Measurements from ENCODE around the gene PLXNA2.

Gene PLXNA2

DNA sequence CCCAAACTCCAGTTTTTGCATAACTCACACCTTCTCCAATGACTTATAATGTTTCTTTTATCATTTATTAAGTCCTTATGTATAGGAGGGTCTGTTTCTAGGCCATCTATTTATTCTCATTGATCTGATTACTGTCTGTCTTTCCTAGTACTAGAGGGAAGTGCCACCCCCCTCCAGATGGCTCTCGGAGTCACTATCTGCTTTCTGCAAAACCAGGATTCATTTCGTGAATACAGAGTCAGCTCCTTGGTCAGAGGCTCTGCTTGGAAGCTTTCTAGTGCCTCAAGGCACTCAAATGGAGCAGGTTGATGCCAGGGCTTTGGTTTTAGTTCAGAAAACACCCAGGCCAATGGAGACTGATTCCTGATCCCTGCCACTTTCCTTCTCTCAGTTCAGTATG, 231.0 kb downstream of the PLXNA2 start:
- Histone ChIP-seq H3K4me1 (ENCODE audit: insufficient read depth, low read length) (no peaks in the 10 kb centered on the region), H3K9me3 (ENCODE audit: control insufficient read depth, insufficient read depth, low read length) (no peaks in the 10 kb centered on the region), H3K9ac (ENCODE audit: low read depth, low read length) (no peak overlapping the region), H3K36me3 (ENCODE audit: insufficient read depth, low read length) (no peaks in the 10 kb centered on the region)

DNA sequence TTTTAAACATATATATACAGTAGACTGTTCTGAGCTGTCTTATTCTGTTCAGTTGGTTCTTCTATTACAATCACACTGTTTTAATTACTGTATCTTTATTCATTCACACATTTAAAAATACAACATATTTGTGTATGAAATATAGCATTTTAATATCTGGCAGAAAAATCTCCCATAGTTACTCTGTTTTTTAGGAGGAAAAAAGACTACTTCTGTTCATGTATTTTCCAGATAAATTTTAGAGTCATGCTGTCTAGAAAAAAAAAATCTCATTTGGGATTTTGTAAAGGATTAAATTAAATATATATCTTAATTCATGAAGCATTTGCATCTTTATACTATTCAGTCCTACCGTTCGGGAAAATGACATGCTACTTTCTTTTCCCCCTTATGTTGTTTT, 231.5 kb downstream of the PLXNA2 start:
- H3K9me3 ChIP-seq (ENCODE audit: control insufficient read depth, insufficient read depth, low read length), result no peaks in the 10 kb centered on the region
- H3K9ac ChIP-seq (ENCODE audit: low read depth, low read length), result no peak overlapping the region
- H3K4me1 ChIP-seq (ENCODE audit: insufficient read depth, low read length), result no peaks in the 10 kb centered on the region

DNA sequence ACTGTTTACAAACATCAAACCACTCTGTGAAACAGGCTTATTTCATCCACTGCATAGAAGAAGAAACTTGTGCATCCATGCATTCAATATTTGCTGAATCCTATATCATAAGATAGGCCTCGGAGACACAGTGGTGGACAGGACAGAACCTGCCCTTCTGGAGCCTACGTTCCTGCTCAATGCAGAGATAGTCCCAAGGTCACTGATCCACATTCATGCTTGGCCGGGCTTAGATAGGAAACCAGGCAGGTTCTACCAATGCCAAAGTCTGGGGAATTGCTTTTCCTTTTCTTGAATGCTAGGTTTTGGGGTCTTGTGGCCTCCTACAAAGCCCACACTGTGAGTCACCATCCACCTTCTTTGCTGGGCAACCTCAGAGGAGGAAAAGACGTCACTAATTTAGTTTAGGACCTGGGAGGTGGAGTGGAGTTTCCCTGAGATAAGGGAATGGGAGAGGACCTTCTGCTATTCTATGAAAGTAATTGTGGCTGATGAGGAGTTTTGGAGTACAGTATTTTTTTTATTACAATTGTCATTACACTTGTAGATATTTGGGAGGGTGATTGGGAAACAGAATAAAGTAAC, 233.6 kb downstream of the PLXNA2 start:
- no peaks in the 10 kb centered on the region for H3K36me3 ChIP-seq (ENCODE audit: insufficient read depth, low read length)
- no peaks in the 10 kb centered on the region for H3K9me3 ChIP-seq (ENCODE audit: control insufficient read depth, insufficient read depth, low read length)
- no peak overlapping the region for H3K9ac ChIP-seq (ENCODE audit: low read depth, low read length)
- no peaks in the 10 kb centered on the region for H3K4me1 ChIP-seq (ENCODE audit: insufficient read depth, low read length)

More for the DNA sequence above, 231.5 kb downstream of the PLXNA2 start:
- no peaks in the 10 kb centered on the region for H3K36me3 ChIP-seq (ENCODE audit: insufficient read depth, low read length)

DNA sequence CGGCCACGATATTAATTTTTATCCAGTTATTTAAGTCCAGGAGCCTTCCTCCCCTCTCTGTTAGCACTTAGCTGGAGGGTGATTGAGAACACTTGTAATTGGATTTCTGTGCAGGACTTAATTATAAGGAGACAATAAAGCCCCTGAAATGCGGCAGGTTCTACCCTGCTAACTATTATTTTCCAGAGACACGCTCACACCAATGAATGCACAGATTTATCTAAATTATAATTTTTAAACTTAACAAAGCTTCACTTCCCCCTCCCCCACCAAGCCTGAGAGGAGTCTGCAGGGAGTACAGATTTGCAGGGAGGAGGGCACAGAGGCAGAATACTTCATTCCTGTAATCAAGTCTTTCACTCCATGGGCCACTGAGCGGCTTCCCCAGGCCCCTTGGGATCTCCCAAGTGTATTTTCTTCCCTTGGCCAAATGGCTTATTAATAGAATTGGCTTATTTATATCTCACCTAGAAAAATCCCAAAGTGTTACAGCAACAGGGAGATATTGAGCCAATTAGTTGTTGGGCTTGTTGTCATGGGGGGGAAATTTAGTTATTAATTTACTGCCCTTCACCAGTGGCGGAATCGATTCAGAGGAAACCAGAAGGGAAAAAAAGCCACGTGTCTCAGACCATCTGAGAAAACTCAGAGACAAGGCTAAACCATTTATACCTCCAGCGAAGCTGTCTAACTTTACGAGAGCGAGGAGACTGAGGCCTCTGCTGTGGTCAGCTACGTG, 234.3 kb downstream of the PLXNA2 start:
- Histone ChIP-seq H3K36me3 (ENCODE audit: insufficient read depth, low read length) (no peaks in the 10 kb centered on the region), H3K4me1 (ENCODE audit: insufficient read depth, low read length) (no peaks in the 10 kb centered on the region)

DNA sequence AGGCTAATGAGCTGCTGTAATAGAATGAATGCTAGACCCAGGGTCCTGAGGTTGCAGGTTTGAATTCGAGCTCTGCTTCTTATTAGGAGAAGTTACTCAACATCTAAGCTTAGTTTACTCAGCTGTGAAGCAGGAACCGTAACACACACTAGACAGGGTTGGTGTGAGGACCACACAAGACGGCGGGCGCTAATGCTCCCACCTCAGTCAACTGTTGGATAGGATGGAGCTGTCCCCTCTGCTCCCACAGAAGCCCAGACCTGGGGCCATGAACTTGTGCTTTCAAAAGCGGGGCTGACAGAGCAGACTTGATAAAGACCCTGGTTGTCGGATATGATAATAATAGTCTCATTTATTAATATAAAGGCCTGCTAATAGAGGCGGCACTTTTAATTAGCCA, 234.9 kb downstream of the PLXNA2 start:
- H3K36me3 ChIP-seq (ENCODE audit: insufficient read depth, low read length), result no peaks in the 10 kb centered on the region
- H3K9ac ChIP-seq (ENCODE audit: low read depth, low read length), result no peak overlapping the region
- H3K9me3 ChIP-seq (ENCODE audit: control insufficient read depth, insufficient read depth, low read length), result no peaks in the 10 kb centered on the region
- H3K4me1 ChIP-seq (ENCODE audit: insufficient read depth, low read length), result no peaks in the 10 kb centered on the region

More for the DNA sequence above, 234.3 kb downstream of the PLXNA2 start:
- Histone ChIP-seq H3K9ac (ENCODE audit: low read depth, low read length) (no peak overlapping the region), H3K9me3 (ENCODE audit: control insufficient read depth, insufficient read depth, low read length) (no peaks in the 10 kb centered on the region)

DNA sequence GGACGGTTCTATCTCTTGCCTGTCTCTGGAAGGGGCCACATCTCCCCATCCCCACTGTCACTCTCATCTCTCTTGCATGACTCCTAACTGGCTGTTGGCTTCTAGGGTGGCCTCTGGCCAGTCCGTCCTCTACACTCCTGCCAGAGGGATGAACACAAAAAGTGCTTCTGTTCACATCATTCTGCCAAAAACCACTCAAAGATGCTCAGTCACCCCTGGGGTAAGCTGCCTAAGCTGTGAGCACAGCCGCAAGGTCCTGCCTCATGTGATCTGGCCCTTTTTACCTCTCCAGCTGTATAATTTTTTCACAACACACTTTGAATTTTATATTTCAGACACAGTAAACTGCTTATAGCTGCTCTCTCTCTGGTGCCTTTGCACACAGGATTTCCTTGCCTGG, 235.7 kb downstream of the PLXNA2 start:
- no peak overlapping the region for H3K9ac ChIP-seq (ENCODE audit: low read depth, low read length)
- no peaks in the 10 kb centered on the region for H3K4me1 ChIP-seq (ENCODE audit: insufficient read depth, low read length)
- no peaks in the 10 kb centered on the region for H3K9me3 ChIP-seq (ENCODE audit: control insufficient read depth, insufficient read depth, low read length)
- no peaks in the 10 kb centered on the region for H3K36me3 ChIP-seq (ENCODE audit: insufficient read depth, low read length)

DNA sequence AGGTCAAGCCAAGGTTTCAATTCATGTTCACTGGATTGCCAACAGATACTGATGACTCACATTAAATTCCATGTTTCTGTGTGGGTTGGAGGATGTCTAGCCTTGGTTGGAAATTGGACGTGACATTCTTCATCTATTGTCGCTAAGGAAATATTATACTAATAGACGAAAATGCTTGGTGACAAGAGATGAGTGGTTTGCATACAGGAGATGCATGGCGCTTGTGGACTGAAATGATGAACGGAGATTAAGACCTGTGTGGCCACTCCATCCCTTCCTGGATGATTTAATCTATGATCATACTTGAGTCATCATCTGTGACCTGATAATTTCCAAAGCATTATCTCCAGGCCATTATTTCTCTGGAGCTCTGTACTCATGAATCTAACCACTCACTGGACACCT, 236.2 kb downstream of the PLXNA2 start:
- no peak overlapping the region for H3K9ac ChIP-seq (ENCODE audit: low read depth, low read length)
- no peaks in the 10 kb centered on the region for H3K4me1 ChIP-seq (ENCODE audit: insufficient read depth, low read length)
- H3K9me3 ChIP-seq (ENCODE audit: control insufficient read depth, insufficient read depth, low read length), result no peaks in the 10 kb centered on the region
- H3K36me3 ChIP-seq (ENCODE audit: insufficient read depth, low read length), result no peaks in the 10 kb centered on the region

DNA sequence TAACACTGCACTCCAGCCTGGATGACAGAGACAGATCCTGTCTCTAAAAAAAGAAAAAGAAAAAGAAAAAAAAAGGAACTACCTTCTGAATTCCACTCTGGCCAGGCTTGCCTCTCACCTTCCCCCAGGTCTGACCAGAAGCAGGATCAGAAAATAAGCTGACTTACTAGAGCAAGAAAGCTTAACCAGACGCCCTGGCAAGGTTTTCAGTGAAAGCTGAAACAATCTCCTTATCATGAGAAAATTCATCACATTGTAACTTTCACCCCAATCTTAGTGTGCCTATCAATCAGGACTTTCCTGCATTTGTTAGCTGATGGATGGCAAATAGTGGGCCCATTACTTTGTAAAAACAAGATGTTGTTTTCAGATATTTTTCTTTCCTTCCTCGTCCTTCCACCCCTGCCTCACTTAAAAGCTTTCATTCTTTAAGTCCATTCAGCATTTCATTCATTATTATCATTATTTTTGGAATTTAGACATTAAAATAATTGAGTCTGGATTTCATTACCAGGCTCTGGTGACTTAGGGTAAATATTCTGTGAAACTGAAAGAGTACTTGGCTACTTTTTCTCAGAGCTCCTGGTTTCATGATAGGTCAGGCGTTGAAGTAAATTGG, 236.8 kb downstream of the PLXNA2 start:
- Histone ChIP-seq H3K9me3 (ENCODE audit: control insufficient read depth, insufficient read depth, low read length) (no peaks in the 10 kb centered on the region), H3K36me3 (ENCODE audit: insufficient read depth, low read length) (no peaks in the 10 kb centered on the region), H3K9ac (ENCODE audit: low read depth, low read length) (no peak overlapping the region)

DNA sequence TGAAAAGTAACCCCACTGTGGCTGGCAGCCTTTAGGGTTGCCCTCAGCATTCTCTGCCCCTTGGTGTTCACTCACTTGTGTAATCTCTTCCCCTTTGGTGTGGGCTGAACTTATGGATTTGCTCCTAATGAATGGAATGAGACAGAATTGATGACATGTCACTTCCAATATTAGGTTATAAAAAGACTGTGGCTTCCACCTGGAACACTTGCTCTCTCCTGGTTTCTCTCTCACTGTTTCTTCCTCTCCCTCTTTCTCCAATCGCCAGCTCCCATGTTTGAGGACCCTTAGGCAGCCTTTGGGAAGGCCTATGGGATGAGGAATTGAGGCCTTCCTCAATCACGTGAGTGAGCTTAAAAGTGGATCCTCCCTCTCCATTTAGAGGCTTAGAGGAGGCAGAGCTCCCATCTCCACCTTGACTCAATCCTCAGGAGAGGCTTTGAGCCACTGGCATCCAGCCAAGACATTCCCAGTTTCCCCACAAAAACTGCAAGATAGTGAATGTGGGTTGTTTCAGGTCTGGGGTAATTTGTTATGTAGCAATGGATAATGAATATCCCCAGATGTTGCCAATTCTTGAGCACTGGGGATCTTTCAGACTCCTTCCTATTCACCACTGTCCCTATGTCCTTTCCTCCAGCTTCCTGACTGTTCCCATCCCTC, 237.8 kb downstream of the PLXNA2 start:
- Histone ChIP-seq H3K9me3 (ENCODE audit: control insufficient read depth, insufficient read depth, low read length) (no peaks in the 10 kb centered on the region; the same call in 1 of the 2 replicates), H3K9ac (ENCODE audit: low read depth, low read length) (no peak overlapping the region), H3K4me1 (ENCODE audit: insufficient read depth, low read length) (no peaks in the 10 kb centered on the region), H3K36me3 (ENCODE audit: insufficient read depth, low read length) (no peaks in the 10 kb centered on the region)

More for the DNA sequence above, 236.8 kb downstream of the PLXNA2 start:
- no peaks in the 10 kb centered on the region for H3K4me1 ChIP-seq (ENCODE audit: insufficient read depth, low read length)

DNA sequence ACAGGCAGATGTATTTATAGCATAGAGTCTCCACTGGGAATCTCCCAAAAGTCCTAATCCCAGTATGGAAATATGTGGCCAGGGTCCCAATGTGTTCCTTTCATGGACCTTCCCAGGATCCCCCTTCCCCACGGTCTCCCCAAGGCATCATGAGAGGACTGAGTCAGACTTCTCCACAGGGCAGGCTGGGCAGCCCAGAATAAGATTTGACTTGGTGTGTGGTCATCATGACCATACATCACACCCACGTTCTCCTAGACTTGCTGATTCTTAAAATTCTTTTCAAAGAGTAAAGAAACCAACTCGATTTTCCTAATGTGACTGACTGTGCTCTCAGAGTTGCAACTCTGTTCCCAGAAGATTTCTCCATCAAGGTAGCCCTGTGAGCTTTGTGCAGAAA, 239.3 kb downstream of the PLXNA2 start:
- H3K9ac ChIP-seq (ENCODE audit: low read depth, low read length), result no peak overlapping the region
- H3K9me3 ChIP-seq (ENCODE audit: control insufficient read depth, insufficient read depth, low read length), result no peaks in the 10 kb centered on the region; the same call in 1 of the 2 replicates
- H3K4me1 ChIP-seq (ENCODE audit: insufficient read depth, low read length), result no peaks in the 10 kb centered on the region
- no peaks in the 10 kb centered on the region for H3K36me3 ChIP-seq (ENCODE audit: insufficient read depth, low read length)

DNA sequence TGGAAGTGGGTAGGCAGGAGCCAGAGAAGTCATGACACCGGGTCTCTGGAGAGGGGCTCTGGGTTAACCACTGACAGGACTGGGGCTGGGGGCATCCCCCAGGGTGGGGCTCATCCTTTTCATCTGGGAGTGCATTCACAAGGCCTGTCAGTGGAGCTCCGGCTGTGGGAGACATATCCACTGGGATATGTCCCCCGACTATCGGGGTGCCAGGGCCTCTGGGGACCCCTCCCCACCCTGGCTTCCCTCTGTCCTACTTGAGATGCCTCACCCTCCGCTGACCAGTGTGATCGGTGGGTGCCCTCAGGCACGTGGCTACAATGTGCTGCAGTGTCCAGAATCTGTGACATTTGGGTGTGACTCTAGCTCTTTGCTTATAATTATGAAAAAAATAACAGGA, 240.9 kb downstream of the PLXNA2 start:
- Histone ChIP-seq H3K36me3 (ENCODE audit: insufficient read depth, low read length) (no peaks in the 10 kb centered on the region), H3K9me3 (ENCODE audit: control insufficient read depth, insufficient read depth, low read length) (no peaks in the 10 kb centered on the region; the same call in 1 of the 2 replicates), H3K4me1 (ENCODE audit: insufficient read depth, low read length) (peaks cover 8% of the 10 kb centered on the region; the same call in 1 of the 2 replicates), H3K9ac (ENCODE audit: low read depth, low read length) (no peak overlapping the region)

DNA sequence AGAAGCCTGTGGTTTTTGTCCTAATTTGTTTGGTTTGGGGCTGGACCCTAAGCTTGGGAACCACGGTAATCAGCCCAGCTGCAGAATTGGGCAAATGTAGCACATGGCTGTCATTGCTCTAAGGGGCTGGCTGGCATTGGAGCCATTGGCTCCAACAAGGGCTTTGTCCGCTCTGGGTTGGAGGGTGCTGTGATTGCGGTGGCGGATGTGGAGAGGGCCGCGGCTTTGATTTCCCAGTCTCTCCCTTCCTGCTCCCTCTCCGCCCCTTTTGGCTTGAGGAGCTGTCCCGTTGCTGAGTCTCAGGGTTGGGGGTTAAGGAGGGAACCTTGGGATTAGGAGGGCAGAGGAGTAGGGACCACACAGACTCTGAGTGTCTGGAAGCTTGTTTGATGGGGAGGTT, 241.5 kb downstream of the PLXNA2 start:
- H3K9me3 ChIP-seq (ENCODE audit: control insufficient read depth, insufficient read depth, low read length), result no peaks in the 10 kb centered on the region; the same call in 1 of the 2 replicates
- H3K36me3 ChIP-seq (ENCODE audit: insufficient read depth, low read length), result no peaks in the 10 kb centered on the region
- no peak overlapping the region for H3K9ac ChIP-seq (ENCODE audit: low read depth, low read length)
- peaks cover 9% of the 10 kb centered on the region; the same call in 1 of the 2 replicates for H3K4me1 ChIP-seq (ENCODE audit: insufficient read depth, low read length)

DNA sequence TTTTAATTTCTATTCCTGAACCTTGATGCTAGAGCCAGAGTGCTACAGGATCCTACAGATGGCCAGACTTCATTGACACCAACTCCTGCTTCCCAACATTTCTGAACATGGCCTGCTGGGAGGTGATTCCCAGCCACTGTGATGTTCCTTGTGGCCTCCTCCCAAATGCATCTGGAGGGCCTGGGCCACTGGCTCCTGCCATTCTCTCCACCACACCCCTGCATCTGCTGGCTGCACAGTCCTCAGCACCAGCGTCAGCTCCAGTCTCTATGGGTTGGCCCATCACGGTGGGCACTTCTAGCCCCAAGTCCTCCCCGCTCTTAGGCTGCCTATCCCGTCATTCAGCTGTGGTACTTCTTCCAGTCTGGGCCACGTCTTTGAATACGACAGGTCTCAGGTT, 242.1 kb downstream of the PLXNA2 start:
- Histone ChIP-seq H3K4me1 (ENCODE audit: insufficient read depth, low read length) (peaks cover 9% of the 10 kb centered on the region; the same call in 1 of the 2 replicates), H3K36me3 (ENCODE audit: insufficient read depth, low read length) (no peaks in the 10 kb centered on the region), H3K9me3 (ENCODE audit: control insufficient read depth, insufficient read depth, low read length) (no peaks in the 10 kb centered on the region; the same call in 1 of the 2 replicates), H3K9ac (ENCODE audit: low read depth, low read length) (no peak overlapping the region)

DNA sequence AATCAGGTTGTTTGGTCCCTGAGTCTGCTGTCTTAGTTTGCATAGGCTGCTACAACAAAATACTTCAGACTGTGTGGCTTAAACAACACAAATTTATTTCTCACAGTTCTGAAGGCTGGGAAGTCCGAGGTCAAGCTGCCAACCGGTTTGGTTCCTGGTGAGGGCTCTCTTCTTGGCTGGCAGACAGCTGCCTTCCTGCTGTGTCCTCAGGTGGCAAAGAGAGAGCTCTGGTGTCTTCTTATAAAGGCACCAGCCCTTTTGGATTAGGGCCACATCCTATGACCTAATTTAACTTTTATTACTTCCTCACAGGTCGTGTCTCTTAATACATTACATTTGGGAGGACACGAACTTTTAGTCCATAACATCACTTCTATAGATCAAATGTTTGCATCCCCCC, 243.7 kb downstream of the PLXNA2 start:
- no peaks in the 10 kb centered on the region; the same call in 1 of the 2 replicates for H3K9me3 ChIP-seq (ENCODE audit: control insufficient read depth, insufficient read depth, low read length)
- H3K4me1 ChIP-seq (ENCODE audit: insufficient read depth, low read length), result peaks cover 9% of the 10 kb centered on the region; the same call in 1 of the 2 replicates
- H3K36me3 ChIP-seq (ENCODE audit: insufficient read depth, low read length), result no peaks in the 10 kb centered on the region
- no peak overlapping the region for H3K9ac ChIP-seq (ENCODE audit: low read depth, low read length)

Data from ES-I3 (cell line).